ENCODE measurements around the gene SRPX.

Gene SRPX

GRCh38 chrX:38102875-38103274 lies 117.8 kb downstream of the SRPX start:
- TF ChIP-seq ZFX (IDR thresholded peaks at IDR 0.05) (no peak), CTCF (conservative IDR thresholded peaks at IDR 0.05) (no peak)
- no peak overlapping the region for H3K27ac ChIP-seq

GRCh38 chrX:38102240-38102639 lies 118.4 kb downstream of the SRPX start:
- no peak for TF ChIP-seq ZFX (IDR thresholded peaks at IDR 0.05)
- TF ChIP-seq CTCF (conservative IDR thresholded peaks at IDR 0.05), result no peak
- no peak overlapping the region for H3K27ac ChIP-seq

GRCh38 chrX:38099688-38100087 lies 121.0 kb downstream of the SRPX start:
- TF ChIP-seq CTCF (conservative IDR thresholded peaks at IDR 0.05), result no peak
- TF ChIP-seq ZFX (IDR thresholded peaks at IDR 0.05), result no peak
- no peak overlapping the region for H3K27ac ChIP-seq
